Loucy (cell line): ENCODE measurements around the gene ADGRG1.

Experiments used
- EZH2phosphoT487 ChIP-seq: fragments of 200-600 bp; IDR thresholded peaks from 2 replicates; pipeline ENCODE4 v1.6.1; 2018; ENCODE audit warnings: antibody characterized with exemption, mild to moderate bottlenecking, moderate library complexity, borderline replicate concordance
- TF ChIP-seq, protein P1 (sequence below): fragments of 200-600 bp; sonication (generic); conservative IDR thresholded peaks from 2 replicates; pipeline ENCODE4 v1.5.1; 2014; ENCODE audit warnings: mild to moderate bottlenecking, antibody characterized with exemption, low read length

DNA sequence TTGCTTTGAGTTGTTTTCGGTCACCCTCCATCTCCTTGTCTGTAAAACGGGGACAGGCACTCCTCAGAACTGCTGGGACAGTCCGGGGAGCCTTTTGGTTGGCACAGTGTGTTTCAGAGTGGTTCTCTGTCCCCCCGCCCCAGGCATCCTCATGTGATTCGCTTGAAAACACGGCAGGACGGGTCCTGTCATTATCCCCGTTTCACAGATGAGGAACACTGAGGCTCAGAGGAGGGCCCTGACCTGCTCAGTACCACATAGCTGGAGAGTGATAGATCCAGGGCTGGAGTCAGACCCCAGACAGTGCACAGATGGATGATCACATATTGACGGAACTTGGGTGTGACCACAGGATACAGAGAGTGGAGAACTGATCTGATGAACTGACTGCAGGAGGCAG is 13.5 kb upstream of the ADGRG1 start:
- no peak for TF ChIP-seq EZH2phosphoT487
- TF ChIP-seq, protein P1, sequence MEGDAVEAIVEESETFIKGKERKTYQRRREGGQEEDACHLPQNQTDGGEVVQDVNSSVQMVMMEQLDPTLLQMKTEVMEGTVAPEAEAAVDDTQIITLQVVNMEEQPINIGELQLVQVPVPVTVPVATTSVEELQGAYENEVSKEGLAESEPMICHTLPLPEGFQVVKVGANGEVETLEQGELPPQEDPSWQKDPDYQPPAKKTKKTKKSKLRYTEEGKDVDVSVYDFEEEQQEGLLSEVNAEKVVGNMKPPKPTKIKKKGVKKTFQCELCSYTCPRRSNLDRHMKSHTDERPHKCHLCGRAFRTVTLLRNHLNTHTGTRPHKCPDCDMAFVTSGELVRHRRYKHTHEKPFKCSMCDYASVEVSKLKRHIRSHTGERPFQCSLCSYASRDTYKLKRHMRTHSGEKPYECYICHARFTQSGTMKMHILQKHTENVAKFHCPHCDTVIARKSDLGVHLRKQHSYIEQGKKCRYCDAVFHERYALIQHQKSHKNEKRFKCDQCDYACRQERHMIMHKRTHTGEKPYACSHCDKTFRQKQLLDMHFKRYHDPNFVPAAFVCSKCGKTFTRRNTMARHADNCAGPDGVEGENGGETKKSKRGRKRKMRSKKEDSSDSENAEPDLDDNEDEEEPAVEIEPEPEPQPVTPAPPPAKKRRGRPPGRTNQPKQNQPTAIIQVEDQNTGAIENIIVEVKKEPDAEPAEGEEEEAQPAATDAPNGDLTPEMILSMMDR = no peak
